GM18520 (cell line): ENCODE measurements around the gene ACP1.

ENCODE experiments used
- ATAC-seq: cut with Tn5 transposase; IDR thresholded peaks from one replicate; pipeline ENCODE4 v1.9.1; 2021; ENCODE audit not compliant: unreplicated experiment

The ACP1 gene

DNA sequence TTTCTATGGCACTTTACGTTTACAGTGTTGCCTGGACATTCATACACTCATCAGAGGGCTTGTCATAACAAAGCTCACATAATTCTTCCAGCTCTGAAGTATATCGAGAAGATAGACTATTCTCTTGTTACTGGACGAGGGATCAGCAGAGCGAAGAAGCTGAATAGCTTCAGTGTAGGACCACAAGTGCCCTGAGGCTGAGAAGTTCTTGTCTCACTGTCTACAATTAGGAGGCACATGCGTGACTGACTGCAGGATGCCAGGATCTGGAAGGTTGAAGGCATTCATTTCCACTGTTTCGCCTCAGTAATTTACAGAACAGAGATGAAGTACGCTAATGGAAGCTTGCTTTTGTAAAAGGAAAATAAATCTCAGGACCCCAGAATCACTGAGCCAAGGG is 10.5 kb upstream of the ACP1 start:
- no peak for ATAC-seq

DNA sequence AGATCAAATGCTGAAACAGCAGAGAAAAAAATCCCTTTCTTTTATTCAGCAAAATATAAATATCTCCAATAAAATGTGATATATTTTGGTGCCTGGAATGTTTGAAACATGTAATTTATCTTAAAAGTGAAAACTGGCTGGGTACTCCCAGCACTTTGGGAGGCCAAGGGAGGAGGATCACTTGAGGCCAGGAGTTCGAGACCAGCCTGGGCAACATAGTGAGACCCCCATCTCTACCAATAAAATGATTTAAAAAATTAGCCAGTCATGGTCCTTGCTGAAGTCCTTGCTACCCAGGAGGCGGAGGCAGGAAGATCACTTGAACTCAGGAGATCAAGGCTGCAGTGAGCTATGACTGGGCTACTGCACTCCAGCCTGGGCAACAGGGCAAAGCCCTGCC is 9.6 kb upstream of the ACP1 start:
- no peak for ATAC-seq

- no peak for ATAC-seq
Observed at GRCh38 chr2:256094-256493, 8.7 kb upstream of the ACP1 start.

GRCh38 chr2:257429-257828 is 7.3 kb upstream of the ACP1 start:
- ATAC-seq = no peak

- no peak for ATAC-seq
Observed at GRCh38 chr2:257842-258241, 6.9 kb upstream of the ACP1 start.

DNA sequence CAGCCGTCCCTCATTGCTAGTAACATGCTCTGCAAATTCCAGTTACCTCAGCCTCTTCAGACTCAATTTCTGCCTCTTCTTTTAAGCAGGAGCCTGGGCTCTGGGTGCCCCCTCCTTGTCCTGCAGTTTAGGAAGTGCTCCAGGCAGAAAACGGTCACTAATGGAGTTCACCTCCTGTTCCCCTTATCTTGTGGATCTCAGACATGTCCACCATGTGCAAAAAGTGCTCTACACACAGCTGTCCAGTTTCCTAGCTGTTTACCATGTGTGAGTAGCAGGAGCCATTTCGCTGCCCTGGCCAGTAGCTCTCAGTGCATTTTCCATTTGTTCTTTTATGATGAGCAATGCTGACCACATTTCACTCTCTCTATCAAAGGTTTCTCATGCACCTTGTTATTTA is 5.8 kb upstream of the ACP1 start:
- ATAC-seq = no peak

DNA sequence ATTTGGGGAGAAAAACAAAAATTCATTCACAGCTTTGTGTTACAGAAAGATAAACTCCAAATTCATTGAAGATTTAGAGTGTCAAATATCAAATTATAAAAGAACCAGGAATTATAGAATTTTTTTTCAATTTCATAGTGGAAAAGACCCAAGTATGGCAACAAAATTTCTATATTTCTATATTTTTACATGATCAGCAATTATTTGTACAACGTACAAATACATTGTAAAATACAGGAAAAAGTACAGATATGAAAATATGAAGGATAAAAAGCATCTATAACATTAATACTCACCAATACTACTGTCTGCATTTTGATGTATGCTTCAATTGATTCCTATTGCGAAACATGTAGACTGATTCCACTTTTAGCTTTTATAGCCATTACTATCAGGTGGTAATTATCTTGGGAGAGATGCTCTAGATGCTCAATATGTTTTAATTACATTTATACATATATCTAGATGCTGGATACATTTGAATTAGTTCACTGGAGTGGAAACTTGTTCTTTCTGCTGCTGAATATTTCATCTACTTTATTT is 4.9 kb upstream of the ACP1 start:
- ATAC-seq = no peak

DNA sequence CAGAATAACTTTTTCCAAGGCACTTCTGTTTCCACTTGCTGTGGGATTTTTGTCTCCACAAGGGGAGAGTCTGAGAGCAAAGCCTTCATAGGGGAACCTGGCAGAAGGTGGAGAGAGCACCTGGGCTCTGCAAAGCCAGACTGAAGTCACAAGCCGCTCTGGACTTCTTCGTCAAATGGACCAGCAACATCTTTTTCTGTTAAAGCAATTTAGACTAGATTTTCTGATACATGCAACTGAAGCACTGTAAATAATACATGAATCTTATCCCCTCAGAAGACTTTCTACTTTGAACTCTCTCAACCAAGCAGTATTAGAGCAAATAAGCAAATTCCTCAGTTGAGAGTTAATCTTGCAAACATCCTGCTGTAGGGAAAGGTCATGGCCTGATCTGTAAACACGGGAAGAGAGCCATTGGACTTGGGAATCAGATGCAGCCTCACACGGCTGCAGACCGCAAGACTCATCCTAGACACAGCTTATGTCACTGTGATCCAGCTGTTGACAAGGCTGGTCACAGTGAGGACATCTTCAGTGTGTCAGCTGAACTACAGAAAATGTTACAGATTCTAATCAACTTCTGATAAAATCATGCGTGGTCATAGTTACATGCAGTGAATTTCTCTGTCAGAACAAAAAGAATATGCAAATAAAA is 4.1 kb upstream of the ACP1 start:
- ATAC-seq = no peak

GRCh38 chr2:262117-262516 is 2.6 kb upstream of the ACP1 start:
- no peak for ATAC-seq

DNA sequence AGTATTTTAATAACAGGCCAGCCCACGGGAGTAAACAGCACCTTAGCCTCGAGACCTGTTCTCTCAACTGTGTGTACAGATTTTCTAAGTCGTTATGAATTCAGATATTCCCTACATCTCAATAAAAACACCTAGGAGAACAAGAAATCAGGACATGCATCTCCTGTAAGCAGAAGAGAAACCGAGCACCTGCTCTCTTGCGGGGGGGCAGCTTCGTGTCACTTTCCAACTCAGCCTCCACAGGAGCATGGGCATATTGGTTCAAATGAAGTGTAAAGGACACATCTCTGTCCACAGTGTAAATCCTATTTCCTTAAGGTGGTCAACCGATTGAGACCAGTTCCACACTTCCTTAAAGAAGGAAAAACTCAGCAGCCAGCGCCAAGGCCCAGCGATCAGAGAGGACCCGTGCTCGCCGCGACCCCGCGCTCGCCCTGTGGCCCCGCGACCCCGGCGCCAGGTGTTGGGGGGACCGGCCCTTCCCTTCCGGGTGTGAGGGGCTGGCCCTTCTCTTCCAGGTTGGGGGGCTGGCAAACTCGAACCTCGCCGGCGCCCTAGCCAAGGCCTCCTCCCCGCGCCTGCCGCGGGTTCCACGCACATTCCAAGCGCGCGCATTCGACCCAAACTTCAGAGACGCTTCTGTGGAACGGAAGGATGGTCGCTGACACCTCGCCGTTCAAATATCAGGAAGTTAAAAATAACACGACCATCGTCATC is 1.6 kb upstream of the ACP1 start:
- ATAC-seq = no peak

GRCh38 chr2:263774-264492 is 814 bp upstream of the ACP1 start, which contains the start of gene SH3YL1:
SH3YL1 (minus strand) TSS chr2:264032; CDS start chr2:263984, 48 bp downstream.
- no peak for ATAC-seq

GRCh38 chr2:268323-268722 is 3.6 kb downstream of the ACP1 start:
- no peak for ATAC-seq

DNA sequence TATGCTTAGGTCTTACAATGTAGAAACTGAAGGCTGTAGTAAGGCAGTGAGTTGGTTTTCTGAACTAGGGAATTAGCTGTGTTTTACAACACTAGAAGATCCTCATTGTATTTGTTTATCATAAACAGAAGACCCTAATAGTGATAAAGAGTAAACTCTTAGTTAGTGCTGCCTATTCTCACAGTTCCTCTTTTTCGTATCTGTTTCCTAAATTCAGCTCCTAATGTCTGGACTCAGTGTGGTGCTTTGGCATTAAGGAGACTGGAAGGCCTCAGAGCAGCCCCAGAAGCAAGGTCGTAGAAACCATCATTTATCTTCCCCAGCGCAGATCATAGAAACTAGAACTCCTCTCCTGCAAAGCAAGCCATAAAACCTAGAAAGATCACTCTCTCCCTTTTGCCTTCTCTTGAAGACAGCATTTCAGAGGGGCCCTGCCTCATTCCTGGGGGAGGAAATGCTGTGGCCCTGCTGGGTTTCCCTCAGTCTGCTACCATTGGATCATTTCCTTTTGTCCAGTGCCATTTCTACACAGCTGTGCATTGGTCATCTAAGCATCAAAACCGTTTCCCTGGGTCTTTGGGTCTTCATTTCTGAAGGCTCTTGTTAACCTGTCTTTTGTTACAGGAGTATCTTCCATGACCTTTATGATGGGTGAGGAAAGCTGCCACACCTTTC is 4.7 kb downstream of the ACP1 start:
- no peak for ATAC-seq

DNA sequence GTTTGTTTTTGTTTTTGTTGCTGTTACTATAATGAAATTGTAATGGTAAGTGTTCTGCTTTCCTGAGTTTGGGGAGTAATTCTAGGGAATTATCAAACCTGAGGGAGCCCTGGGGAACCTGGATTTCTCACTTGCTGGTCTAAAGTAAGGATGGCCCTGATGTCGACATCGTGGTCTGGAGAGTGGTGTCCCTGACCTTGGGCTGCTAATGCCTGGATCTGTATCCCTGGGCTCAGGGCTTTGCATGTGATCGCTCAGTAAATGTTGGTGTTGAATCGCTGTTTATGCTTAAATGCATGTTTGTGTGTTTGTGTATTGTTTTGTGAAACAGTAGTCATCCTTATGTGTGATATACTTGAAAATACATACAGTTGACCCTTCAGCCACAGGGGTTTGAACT is 6.1 kb downstream of the ACP1 start:
- ATAC-seq = no peak

DNA sequence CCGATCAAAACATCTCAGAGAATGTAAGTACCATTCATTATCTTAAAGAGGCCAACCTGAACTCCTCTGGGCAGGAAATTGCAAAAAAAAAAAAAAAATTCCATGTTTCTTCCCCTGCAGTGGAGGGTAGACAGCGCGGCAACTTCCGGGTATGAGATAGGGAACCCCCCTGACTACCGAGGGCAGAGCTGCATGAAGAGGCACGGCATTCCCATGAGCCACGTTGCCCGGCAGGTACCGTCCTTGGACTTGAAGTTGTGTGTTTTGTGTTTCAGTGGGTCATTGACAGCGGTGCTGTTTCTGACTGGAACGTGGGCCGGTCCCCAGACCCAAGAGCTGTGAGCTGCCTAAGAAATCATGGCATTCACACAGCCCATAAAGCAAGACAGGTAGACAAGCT is 7.2 kb downstream of the ACP1 start:
- no peak for ATAC-seq

- no peak for ATAC-seq
Observed at GRCh38 chr2:273333-273732, 8.6 kb downstream of the ACP1 start.

DNA sequence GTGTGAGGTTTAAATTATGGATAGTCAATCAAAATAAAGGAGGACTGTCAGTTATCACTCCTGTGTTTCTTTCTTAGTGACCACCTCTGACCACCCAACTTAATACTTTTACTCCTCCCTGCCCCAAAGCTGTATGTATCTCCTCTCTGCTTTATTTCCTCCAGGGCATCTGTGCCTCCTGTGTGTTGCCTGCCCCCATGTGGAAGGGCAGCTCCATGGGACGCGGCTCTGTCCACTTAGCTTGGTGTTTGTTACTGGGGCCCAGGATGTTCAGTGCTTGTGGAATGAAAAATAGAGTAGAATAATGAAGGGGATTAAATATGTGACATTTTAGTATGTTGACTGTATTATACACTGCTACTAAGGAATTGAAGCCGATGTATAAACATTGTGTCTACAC is 9.8 kb downstream of the ACP1 start:
- no peak for ATAC-seq

DNA sequence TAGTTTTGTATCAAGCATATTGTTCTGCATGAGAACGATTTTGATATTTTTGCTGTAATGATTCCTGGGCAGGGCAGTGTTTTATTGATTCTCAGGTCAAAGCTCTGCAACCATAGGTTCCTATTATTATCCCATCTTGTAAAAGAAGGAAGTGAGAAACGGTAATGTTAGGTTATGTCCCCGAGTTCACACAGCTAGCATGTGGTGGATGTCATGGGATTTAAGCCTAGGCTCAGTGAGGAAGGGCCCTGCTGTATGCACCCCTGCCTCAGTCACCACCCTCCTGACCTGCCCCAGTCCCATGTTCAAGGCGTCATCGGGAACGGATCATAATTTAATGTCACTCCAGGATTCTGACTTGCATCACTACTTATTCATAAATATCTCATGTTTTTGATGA is 10.7 kb downstream of the ACP1 start:
- peak; percentile 79 for ATAC-seq

- no peak for ATAC-seq
Observed at GRCh38 chr2:278312-278926, 13.7 kb downstream of the ACP1 start.

- ATAC-seq = no peak
Observed at GRCh38 chr2:278927-279320, 14.2 kb downstream of the ACP1 start.

DNA sequence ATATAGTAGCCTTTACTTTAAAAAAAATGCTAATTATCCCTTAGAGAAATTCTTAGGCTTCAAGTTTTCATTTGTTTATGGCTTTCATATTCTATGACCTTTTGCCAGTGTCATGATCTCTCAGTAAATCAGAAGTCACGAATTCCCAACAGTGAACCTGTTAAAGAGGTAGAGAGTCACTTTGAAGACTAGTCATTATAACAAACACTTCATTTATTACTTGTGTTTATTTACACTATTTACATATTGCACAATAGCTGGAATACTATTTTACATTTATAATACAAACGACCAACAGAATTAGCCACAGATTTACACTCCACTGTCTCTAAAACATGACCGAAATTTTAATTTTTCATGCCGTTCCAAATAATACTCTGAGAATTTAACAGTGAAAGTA is 14.6 kb downstream of the ACP1 start:
- ATAC-seq = no peak
